GM04504 (cell line): ENCODE measurements around the gene PHB1.
"Not testable (repeated sequence)": the region's sequence is repeated elsewhere in the genome, so short reads cannot be mapped to it uniquely, and the experiment has no call there.

Experiments used
- DNase-seq: peaks from one replicate; pipeline ENCODE4 v3.0.0-alpha.2; 2012; ENCODE audit warnings: low read depth

Gene PHB1

DNA sequence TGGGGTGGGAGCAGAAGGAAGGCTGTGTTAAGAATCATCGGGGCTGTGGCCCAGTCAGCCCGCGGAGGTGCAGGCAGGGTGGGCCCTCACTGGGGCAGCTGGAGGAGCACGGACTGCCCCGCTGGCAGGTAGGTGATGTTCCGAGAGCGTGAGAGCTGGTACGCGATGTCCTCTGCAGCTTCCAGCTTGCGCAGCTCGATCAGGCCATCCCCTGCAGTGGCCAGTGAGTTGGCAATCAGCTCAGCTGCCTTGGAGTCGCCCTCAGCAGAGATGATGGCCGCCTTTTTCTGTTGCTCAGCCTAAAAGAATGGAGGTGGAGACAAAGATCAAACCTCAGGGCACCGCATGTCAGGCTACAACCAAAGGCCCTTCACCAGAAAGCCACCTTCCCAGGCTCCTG lies 9.8 kb downstream of the PHB1 start:
- no peak for DNase-seq

DNA sequence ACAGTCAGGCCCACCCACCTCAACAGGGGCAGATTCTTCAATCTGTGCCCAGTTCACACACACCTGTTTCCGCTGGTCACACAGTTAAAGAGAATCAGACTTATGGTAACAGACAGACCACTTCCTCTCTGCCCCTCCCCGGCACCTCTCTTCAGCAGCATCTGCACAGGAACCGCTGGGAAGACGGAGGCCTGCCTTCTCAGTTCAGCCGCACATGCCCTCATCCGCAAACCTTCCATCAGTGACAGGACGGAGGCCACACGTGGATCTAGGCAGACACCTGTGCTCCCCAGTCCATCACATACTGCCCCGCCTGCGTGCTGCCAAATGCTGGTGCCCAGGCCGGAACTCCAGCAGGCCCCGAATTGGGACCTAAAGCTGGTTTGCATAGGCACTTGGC lies 10.3 kb downstream of the PHB1 start:
- no peak for DNase-seq

DNA sequence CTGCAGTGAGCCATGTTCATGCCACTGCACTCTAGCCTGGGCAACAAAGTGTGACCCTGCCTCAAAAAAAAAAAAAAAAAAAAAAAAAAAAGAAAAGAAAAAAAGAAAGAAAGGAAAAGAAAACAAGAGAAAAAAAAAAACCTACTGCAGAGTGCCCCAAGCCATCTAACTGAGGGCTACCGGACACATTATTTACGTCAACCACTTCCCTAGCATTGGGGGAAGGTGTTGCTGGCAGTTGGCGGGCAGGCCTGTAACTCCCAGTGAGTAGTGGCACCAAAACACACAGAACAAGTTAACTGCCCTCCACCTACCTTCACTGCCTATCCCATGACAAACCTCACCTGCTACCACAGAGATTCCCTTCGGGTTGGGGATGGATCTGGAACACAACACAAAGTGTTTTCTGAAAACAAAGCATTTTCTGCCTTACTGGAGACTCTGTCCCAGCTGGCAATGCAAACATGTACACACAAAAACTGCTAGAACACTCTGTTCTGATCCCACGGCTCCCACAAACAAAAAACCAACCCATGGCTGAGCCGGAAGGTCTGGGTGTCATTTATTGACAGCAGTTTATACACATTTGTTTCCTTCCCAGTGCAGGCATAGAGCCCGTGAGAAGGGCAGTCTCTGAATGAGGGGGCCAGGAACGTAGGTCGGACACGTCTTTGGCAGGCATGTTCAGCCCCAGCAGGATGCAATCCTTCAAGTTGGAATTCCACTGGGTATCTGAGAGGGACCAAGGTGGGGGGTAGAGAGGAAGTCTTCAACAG lies 11.0 kb downstream of the PHB1 start:
- no peak for DNase-seq

DNA sequence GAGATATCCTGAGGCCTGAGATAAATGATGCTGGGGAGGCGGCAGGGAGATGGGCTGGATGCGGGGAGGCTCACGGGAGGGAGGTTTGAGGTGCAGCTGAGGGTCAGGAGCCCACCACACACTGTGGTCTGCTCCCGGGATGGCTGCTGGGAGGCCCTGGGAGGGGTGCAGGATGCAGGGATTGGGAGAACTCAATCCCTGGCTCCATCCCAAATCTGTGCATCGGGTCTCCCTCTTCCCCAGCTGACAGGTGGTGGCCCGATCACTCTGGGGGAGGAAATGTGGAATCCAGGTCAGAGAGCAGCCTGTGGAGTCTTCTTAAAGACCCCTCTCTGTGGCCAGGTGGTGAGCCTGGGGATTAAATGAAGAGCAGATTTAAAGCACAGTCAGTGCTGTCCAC lies 12.0 kb downstream of the PHB1 start:
- no peak for DNase-seq

DNA sequence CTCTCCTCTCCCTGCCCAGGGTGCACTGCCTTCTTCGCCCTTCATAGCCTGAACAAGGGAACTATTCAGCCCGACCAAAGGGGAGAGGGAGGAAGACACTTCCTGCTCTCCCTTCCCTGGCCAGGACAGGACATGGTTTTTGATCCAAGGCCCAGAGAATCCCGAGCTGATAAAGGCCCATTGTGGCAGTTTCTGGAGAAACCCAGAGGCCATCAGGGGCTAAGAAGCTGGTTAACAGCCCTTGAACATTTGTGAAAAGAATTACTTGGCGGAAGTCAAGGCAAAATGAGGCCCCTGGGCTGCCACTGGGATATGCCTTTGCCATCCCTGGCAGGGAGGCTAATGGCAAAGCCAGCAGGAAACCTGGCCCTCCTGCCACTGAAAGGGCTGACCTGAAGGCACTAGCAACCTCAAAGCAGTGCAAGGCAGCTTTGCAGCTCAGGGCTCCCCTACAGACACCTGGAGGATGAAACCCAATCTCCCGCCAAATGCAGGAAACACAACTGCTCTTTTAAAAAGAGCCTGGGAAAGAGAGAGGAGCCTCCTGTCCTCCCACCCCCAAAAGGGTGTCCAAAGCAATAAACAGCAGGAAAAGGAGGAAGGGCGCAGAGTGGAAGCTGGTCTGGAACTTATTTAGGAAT lies 12.6 kb downstream of the PHB1 start:
- DNase-seq = no peak

DNA sequence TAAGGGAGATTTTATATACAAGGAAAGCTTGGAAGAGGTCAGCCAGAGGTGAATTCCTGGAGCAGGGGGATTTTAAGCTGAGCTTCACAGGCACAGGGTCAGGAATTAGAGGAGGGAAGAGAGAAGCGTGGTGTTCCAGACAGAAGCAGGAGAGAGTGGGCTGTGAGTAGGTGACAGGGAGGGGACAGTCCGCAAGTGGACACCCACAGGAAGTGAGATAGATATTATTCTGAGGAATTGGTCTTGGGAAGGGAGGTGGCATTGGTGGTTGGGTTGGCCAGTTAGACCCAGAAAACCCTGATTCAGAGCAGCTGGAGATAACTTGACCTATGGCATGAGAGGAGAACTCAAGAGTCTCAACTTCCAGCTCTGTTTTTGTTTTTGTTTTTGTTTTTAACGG lies 14.7 kb downstream of the PHB1 start:
- no peak for DNase-seq

DNA sequence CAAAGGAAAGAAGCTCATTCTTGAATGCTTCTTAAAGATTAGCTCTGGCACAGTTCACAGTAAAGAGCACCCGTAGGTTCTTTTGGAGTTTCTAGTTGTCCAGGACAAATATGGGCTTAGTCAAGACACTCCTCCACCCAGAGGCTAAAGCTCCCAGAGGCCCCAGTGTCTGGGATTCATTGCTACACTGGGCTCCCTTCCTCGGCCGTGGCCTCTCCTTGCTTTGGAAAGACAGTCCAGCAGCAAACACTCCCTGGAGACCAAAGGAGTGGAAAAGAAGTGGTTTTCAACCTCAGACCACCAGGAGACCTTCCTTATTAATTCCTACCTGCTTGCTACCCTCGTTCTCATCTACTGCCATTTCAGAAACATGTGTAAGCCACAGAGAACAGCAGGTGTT lies 17.1 kb downstream of the PHB1 start:
- no peak for DNase-seq

DNA sequence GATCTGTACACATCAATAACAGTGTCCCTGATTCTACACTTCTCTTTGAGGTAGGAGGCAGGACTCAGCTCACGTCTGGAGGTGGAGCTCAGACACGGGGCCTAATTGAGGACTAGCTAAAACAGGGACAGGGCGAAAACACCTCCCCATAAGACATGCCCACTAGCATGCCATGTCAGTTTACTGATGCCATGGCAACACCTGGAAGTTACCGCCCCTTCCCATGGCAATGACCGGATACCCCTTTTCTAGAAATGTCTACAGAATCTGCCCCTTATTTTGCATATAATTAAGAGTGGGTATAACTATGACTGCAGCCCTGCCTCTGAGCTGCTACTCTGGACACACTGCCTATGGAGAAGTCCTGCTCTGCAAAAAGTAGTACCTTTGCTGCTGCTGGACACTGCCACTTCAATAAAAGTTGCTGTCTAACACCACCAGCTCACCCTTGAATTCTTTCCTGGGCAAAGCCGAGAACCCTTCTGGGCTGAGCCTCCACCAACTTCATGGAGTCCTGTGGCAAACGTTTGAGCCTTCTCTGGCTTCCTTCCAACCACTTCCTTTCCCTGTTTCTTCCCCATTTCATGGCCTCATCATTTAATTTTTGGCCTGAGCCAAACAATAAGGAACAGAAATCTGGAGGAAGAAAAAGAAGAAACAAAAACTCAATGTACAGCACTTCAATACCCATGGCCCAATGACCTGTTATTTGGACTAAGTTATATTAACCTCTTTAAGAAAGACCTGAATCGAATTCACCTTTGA lies 21.0 kb downstream of the PHB1 start:
- DNase-seq = no peak

DNA sequence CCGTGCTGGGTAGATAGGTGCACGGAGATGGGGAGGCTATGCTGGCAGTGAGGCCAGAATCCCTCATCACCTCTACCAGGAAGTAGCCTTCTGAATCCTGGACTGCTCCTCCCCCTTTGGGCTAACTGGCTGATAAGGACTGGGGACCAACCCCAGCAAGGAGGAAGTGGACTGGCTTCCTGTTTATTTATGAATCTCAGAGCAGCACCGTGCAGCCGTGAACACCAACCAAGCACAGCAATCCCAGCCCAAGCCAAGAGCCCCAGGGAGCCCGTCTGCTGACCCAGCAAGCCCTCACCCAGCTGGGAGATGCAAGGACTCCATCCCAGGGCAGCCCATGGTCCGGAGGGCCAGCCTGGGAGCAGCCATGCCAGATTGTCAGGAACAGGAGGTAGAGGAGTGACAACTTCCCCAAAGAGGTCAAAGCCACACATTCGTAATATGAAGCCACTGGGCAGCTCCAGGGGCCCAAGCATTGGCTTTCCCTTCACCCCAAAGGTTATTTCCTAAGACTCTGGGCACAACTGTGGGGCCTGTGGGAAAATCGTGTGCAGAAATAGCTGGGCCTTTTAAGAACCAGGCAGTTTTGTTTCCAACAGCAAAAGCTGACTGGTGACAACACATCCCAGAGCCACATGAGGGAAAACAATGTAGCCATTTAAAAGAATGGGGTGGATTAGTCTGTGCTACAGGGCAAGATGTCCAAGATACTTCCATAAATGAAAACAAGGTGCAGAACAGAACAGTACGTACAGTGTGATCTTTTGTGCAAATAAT lies 23.9 kb downstream of the PHB1 start:
- no peak for DNase-seq

DNA sequence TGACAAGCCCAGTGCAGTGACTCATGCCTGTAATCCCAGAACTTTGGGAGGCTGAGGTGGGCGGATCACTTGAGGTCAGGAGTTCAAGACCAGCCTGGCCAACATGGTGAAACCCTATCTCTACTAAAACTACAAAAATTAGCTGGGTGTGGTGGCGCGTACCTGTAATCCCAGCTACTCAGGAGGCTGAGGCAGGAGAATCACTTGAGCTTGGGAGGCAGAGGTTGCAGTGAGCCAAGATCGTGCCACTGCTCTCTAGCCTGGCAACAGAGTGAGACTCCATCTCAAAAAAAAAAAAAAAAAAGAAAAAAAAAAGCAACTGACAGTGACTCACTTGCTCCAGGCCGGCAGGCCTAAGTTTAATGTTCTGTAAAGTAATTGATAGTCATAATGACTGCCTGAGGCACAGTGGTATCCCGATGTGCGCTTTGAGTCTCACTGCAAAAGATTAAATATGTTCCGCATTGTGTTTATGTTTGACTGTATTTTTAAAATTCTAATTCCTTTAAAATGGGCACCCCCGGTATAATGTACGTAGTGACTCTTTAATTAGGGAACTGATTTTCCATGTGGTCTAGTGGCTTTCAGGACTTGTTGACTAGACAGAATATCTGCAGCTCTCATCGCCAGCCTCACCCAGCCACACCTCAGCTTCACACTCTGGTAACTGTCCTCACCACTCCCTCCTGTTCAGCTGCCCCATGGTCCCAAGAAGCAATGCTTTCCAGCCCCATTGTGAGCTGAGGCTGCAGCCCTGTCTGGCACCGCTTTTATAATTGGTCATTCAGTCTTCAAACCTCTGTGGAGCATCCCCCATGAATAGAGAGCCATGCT lies 25.0 kb downstream of the PHB1 start:
- not testable (repeated sequence) for DNase-seq

DNA sequence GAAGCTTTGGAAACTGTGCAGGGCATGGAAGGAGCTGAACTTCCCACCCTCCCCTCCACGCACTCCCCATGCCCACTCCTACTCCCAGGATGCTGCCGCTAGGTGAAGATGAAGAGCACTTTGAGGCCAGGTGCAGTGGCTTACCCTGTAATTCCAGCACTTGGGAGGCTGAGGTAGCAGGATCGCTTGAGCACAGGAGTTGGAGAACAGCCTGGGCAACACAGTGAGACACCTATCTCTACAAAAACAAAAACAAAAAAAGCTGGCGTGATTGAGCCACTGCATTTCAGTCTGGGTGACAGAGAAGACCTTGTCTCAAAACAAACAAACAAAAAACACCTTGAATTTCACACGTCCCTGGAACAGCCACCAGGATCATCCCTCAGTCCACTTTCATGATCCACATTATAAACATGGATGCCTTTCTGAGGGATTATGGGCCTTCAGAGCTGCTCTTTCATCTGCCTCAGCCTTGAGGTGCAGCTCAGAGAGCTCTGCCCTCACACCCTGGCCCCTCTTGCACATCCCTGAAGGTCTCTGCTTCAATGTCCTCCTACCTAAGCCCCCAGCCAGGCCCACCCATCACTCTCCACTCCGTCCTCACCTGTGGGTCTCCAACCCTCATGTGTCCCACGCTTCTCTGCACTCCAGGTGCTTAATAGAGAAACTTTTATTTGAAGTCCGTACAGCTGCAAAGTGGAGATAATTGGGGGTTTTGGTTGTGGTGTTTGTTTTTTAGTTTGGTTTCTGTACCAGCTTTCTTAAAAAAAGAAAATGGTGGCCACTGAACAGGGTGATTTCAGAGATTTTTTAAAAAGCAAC lies 25.8 kb downstream of the PHB1 start:
- DNase-seq = no peak

DNA sequence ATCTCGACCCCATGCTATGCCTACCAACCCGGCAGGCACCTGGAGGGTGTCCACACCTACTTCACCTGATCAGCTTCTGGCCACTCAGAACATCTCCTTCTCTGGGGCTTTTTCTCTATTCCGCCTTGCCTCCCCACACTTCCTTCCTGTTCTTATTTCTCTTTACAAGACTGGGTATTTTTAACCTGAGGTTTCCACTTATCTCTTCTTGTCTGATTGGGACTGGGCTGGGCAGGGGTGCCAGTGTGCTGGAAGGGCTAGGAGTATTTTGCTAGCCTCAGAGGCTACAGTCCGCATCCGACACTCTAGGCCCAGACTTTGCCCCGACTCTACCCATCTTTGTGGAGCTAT lies 26.4 kb downstream of the PHB1 start:
- DNase-seq = no peak

DNA sequence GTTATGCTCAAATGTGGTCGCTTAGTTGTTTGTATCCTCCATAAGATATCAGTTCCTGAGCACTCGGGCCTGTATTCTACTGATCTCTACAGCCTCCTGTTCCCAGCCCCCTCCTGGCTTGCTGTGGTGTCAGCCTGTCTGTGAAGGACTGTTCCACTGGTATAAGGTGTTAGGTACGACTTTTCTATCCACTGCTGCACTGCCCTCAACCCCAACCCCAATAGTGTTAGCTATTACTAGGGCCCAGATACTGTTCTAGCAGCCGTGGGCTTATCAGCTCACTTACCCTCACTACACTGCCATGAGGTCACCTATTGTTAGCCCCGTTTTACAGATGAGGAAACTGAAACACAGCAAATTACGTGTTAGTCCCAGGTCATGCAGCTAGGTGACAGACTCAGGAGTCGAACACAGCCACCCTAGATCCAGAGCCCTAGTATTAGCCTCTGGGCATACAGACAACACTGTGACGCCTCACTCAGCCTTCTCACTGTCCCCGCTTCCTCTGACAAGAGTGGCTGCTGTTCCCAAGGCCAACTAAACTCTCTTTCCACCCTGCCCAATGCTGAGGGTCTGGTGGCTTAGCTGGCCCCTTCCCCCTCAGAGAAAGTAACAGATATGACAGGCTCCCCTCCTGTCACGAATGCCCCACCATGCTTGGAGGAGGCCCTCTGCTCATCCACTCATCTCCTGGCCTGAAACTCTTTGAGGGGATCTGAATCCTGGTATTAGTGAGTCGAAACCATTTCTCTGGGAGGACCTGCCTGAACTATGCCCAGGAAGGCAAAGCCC lies 27.0 kb downstream of the PHB1 start:
- DNase-seq = no peak

DNA sequence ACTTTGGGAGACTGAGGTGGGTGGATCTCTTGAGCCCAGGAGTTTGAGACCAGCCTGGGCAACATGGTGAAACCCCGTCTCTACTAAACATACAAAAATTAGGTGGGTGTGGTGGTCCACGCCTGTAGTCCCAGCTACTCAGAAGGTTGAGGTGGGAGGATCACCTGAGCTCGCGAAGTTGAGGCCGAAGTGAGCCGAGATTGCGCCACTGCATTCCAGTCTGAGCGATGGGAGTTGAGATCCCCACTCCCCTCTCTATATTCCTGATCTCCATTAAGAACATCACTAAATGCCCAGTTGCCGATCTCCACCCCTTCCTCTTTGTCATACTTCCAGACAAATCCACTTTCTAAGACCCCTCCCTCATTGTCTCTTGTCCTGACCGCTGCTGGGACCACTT lies 28.3 kb downstream of the PHB1 start:
- DNase-seq = no peak

DNA sequence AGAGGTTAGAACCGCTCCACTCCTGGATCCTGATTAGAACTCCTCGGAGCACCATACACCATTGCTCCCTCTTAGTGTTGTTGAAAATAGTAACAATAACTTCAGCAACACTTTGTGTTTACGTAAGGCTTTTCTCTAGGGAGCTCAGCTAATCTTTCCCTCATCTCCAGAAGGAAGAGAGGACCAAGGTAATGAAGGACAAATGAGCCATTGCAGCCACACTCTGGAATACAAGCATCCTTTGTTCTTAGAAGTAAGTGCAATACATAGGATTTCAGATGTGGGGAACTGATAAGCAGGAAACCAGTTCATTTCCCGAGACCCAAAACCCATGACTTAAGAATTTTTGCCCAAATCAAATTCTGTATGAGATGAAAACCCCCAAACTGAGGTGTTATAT lies 29.7 kb downstream of the PHB1 start:
- DNase-seq = no peak

DNA sequence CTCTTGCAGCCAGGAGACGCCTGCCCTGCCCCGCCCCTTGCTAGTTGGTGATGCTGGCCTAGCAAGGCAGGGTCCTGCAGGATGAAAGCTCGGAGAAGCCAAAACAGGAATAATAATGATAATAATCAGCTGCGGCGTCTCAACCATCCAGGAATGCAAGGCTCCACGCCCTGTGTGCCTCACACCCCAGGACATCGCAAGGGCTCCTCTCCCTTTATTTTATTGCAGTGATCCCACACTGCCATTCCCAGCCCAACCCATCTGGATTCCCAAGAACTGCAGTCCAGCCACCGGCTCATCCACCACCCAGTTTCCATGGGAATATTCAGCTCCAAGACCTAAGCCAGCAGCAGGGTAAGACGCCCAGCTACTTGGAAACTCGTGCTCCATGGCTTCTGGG lies 31.6 kb downstream of the PHB1 start:
- no peak for DNase-seq

DNA sequence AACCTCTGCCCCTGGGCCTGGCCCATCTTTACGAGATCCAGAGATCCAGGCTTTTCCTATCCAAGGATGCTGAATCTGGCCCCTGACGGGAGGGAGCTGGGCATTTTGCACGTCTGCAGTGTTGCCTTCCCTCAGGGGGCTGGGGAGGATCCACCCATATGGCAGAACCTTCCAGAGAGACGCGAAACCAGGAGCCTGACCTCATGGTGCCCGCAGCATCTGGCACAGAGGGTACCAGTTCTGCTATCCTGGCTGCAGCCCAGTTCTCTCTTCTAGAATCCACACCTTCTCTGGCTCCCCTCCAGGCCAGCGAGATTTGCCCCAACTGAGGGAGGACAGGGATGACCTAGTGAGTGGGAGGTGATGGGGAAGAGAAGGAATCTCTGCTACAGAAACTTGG lies 32.1 kb downstream of the PHB1 start:
- no peak for DNase-seq

DNA sequence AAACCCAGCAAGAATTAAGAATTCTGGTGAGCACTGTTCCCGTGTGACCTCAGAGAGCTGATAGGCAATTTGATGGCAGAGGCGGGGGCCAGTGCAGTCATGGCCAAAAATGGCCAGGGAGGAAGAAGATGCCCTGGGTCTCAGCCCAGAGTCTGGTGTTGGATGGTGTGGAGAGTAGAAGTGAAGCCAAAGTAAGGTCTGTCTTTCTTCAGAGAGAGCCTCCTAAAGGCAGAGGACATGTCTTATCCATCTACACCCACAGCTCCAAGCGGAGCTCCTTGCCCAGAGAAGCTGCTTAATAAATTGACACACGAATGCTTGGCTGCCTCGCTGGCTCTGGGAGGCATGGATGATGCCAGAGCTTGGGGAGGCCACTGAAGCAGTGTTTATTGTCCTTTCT lies 32.9 kb downstream of the PHB1 start:
- DNase-seq = no peak

DNA sequence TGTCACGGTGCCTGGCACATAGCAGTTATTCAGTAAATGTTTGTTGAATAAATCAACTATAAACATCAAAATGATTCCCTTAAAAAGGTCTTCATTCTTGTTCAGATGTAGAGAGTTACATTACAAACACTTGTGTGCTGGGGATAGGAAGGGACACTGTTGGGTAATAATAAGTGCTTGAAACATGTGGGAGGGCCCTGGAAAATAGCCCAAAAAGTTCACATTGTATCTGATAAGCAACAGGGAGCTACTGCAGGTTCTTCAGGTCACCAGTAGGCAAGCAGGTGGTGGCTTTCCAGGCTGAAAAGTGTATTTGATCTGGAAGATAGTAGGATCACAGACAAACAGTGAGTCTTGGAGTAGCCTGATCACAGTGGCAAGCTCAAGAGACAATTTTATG lies 33.6 kb downstream of the PHB1 start:
- no peak for DNase-seq

DNA sequence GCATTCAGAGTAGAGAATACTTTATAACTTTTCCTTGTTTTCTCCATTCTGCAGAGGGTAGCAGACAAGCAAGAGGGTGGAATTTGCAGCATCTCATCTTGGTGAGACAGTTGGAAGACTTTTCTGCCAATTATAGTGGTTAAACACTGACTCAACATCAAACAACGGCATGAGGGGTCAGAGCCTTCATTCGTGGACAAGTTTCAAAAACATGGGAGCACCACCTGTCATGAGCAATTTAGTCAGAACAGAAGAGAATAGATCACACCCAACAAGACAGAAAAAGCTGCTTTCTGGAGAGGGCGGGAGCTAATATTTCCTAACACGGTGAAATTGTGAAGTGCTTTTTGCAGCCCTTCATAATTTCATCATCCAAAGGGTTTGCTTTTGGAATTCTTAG lies 34.8 kb downstream of the PHB1 start:
- no peak for DNase-seq
